ENCODE data around the gene PANX2.

Gene PANX2

GRCh38 chr22:50227579-50228215, 57.2 kb downstream of the PANX2 start:
- no peak for DNase-seq (ENCODE audit: low read depth in 3 of 3, low spot score in 1 of 3)

GRCh38 chr22:50228366-50228765, 57.8 kb downstream of the PANX2 start:
- DNase-seq (ENCODE audit: low read depth in 3 of 3, low spot score in 1 of 3), result no peak

GRCh38 chr22:50229370-50229769, 58.8 kb downstream of the PANX2 start:
- DNase-seq (ENCODE audit: low read depth in 3 of 3, low spot score in 1 of 3), result no peak

All from stimulated activated CD4-positive, alpha-beta T cell treated with anti-CD3 and anti-CD28 coated beads, TNF-alpha, amount 100 ng/mL, for 1 hour (primary cell).